ENCODE results near the gene EID2. TPM values are rescaled to one million over a fixed set of nuclear protein-coding genes. Genes with fewer than 3 reads are reported as not detected.
A peak's percentile ranks its signal among the peaks of the same experiment; 100 is the strongest.

Gene EID2
- total and polyA plus RNA-seq, 11 donors, result 7.1 to 16.5 (median 12.9) TPM

DNA sequence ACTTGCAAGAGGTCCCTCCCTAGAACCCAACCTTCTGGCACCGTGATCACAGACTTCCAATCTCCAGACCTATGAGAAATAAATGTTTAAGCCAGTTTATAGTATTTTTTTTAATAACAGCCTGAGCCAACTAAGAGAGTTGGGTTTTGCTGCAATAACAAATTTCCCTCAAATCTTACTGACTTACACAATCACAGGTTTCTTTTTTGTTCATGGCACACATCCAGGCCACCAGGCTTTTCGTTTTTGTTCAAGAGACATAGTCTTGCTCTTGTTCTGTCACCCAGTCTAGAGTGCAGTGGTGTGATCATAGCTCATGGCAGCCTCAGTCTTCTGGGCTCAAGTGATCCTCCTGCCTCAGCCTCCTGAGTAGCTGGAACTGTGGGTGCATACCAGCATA is 27.0 kb downstream of the EID2 start:
- peaks cover 0 to 16% (median 11%) of the 10 kb centered on the region in 12 donors for H3K4me1 ChIP-seq
- intact Hi-C loops (cut with DNase I), result no loop called here
- DNase-seq, result no peak
- H3K9me3 ChIP-seq, result no peaks in the 10 kb centered on the region
- H3K27ac ChIP-seq, result no peak overlapping the region
- ATAC-seq, result no peak
- no peaks in the 10 kb centered on the region for H3K36me3 ChIP-seq
- H3K27me3 ChIP-seq, result peaks cover 21 to 90% (median 55%) of the 10 kb centered on the region in 9 donors
- H3K4me3 ChIP-seq, result no peak overlapping the region
- TF ChIP-seq, protein P1, sequence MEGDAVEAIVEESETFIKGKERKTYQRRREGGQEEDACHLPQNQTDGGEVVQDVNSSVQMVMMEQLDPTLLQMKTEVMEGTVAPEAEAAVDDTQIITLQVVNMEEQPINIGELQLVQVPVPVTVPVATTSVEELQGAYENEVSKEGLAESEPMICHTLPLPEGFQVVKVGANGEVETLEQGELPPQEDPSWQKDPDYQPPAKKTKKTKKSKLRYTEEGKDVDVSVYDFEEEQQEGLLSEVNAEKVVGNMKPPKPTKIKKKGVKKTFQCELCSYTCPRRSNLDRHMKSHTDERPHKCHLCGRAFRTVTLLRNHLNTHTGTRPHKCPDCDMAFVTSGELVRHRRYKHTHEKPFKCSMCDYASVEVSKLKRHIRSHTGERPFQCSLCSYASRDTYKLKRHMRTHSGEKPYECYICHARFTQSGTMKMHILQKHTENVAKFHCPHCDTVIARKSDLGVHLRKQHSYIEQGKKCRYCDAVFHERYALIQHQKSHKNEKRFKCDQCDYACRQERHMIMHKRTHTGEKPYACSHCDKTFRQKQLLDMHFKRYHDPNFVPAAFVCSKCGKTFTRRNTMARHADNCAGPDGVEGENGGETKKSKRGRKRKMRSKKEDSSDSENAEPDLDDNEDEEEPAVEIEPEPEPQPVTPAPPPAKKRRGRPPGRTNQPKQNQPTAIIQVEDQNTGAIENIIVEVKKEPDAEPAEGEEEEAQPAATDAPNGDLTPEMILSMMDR (IDR thresholded peaks at IDR 0.05), result no peak
- TF ChIP-seq POLR2A (IDR thresholded peaks at IDR 0.05), result no peak
- WGBS, 4 donors, result 53 to 62% (median 56%) methylated on average over 2 of the region's 2 CpGs

DNA sequence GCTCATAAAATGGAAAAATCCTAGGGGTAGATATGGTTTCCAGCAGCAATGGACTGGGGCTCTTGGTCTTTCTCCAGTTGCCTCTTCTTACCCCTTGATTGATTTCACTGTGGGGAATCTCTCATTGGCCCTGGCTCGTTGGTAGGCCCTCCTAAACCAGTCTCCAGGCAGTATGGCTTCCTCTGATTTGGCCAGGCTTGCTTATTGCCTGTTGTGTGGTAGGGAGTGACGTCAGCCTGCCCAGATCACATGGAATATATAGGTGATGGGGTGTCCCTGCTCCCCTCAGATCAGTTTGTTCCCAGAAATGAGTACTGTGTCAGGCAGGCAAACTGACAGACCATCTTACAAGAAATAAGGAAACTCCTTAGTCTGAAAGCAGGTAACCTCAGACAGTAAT is 30.7 kb downstream of the EID2 start:
- Histone ChIP-seq H3K9me3 (no peaks in the 10 kb centered on the region), H3K27me3 (peaks cover 25 to 93% (median 55%) of the 10 kb centered on the region in 9 donors), H3K4me3 (no peak overlapping the region), H3K27ac (no peak overlapping the region), H3K36me3 (no peaks in the 10 kb centered on the region), H3K4me1 (peaks cover 0 to 12% (median 4%) of the 10 kb centered on the region in 12 donors)
- no peak for DNase-seq
- no peak for TF ChIP-seq POLR2A (IDR thresholded peaks at IDR 0.05)
- TF ChIP-seq, protein P1 (IDR thresholded peaks at IDR 0.05), result no peak
- no peak for ATAC-seq
- 50 to 75% (median 64%) methylated on average over 2 of the region's 2 CpGs for WGBS, 4 donors
- intact Hi-C loops (cut with DNase I), result no loop called here

DNA sequence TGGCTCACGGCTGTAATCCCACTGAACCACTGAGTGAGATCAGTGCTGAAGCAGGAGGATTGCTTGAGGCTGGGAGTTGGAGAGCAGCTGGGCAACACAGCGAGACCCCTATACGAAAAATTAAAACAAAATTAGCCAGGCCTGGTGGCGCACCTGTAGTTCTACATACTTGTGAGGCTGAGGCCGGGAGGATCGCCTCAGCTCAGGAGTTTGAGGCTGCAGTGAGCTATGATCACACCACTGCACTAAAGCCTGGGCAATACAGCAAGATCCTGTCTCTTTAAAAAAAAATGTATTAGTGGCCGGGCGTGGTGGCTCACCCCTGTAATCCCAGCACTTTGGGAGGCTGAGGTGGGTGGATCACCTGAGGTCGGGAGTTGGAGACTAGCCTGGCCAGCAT is 31.3 kb downstream of the EID2 start:
- peaks cover 29 to 93% (median 56%) of the 10 kb centered on the region in 9 donors for H3K27me3 ChIP-seq
- ATAC-seq, result no peak

DNA sequence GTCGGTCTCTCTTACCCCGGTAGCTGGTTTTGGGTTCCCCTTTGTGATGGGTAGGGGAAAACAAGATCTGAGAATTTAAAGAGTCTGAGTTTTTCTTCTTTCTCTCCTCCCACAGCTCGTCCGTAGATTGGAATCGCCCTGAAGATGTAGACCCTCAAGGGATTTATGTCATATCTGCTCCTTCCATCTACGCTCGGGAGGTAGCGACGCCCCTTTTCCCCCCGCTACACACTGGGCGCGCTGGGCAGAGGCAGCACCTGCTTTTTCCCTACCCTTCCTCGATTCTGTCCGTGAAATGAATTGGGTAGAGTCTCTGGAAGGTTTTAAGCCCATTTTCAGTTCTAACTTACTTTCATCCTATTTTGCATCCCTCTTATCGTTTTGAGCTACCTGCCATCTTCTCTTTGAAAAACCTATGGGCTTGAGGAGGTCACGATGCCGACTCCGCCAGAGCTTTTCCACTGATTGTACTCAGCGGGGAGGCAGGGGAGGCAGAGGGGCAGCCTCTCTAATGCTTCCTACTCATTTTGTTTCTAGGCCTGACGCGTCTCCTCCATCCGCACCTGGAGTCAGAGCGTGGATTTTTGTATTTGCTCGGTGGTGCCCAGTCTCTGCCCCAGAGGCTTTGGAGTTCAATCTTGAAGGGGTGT is 32.1 kb downstream of the EID2 start:
- H3K4me1 ChIP-seq, result peaks cover 0 to 15% (median 4%) of the 10 kb centered on the region in 12 donors
- no peak for DNase-seq
- ATAC-seq, result no peak
- H3K4me3 ChIP-seq, result peak overlapping the region in 8 of 12 donors; percentile 28 to 54 (median 48)
- H3K27me3 ChIP-seq, result peaks cover 30 to 93% (median 56%) of the 10 kb centered on the region in 9 donors
- no peaks in the 10 kb centered on the region for H3K36me3 ChIP-seq
- TF ChIP-seq POLR2A (IDR thresholded peaks at IDR 0.05), result no peak
- TF ChIP-seq, protein P1 (IDR thresholded peaks at IDR 0.05), result no peak
- intact Hi-C loops (cut with DNase I), result no loop called here
- WGBS, 4 donors, result 42 to 44% (median 43%) methylated on average over 24 of the region's 24 CpGs
- no peaks in the 10 kb centered on the region for H3K9me3 ChIP-seq
- no peak overlapping the region for H3K27ac ChIP-seq

More for the DNA sequence above, 31.3 kb downstream of the EID2 start:
- intact Hi-C loops (cut with DNase I), result no loop called here
- peak in 1 of 5 donors; percentile 4 for DNase-seq
- H3K9me3 ChIP-seq, result no peaks in the 10 kb centered on the region
- H3K4me1 ChIP-seq, result peaks cover 0 to 12% (median 4%) of the 10 kb centered on the region in 12 donors
- TF ChIP-seq POLR2A (IDR thresholded peaks at IDR 0.05), result no peak
- TF ChIP-seq, protein P1 (IDR thresholded peaks at IDR 0.05), result no peak
- H3K36me3 ChIP-seq, result no peaks in the 10 kb centered on the region
- 86 to 90% (median 88%) methylated on average over 9 of the region's 9 CpGs for WGBS, 4 donors
- no peak overlapping the region for H3K27ac ChIP-seq
- H3K4me3 ChIP-seq, result no peak overlapping the region
